ENCODE measurements around the gene NLK. TPM values are rescaled to one million over a fixed set of nuclear protein-coding genes. Genes with fewer than 3 reads are reported as not detected.

The NLK gene
- total RNA-seq, 1 experiment from 2014 or later = 40.3 TPM

DNA sequence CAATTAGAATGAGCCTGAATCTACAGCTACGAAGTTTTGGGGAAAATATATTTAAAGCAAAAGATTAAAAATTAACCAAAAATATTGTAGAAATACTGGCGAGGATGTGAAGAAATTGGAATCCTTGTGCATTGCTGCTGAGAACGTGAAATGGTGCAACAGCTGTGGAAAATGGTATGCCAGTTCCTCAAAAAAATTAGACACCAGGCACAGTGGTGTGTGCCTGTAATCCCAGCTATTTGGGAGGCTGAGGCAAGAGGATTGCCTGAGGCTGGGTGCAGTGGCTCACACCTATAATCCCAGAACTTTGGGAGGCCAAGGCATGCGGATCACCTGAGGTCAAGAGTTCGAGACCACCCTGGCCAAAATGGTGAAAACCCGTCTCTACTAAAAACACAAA is 156.6 kb downstream of the NLK start:
- DNase-seq (ENCODE audit: low spot score) (no peak), ATAC-seq (no peak)
- Mint-ChIP-seq H3K4me3 (no peak overlapping the region), H3K27me3 (ENCODE audit: low read depth) (no peaks in the 10 kb centered on the region), H3K9me3 (no peaks in the 10 kb centered on the region), H3K4me1 (peaks cover 15% of the 10 kb centered on the region), H3K36me3 (peaks cover 3% of the 10 kb centered on the region), H3K27ac (no peak overlapping the region)
- ChIA-PET POLR2A (no interaction called here), CTCF (interaction anchor here (1.0 kb wide), 1 partner anchor 319 kb away, joined by 3 read pairs; no protein-coding TSS in a partner anchor)
- TF ChIP-seq GTF2I (CRISPR knock-in tag; conservative IDR thresholded peaks at IDR 0.05) (no peak), TEAD4 (CRISPR knock-in tag; IDR thresholded peaks at IDR 0.05) (no peak), RELA (CRISPR knock-in tag; IDR thresholded peaks at IDR 0.05; ENCODE audit: borderline replicate concordance) (no peak), GRHL2 (CRISPR knock-in tag; IDR thresholded peaks at IDR 0.05; ENCODE audit: insufficient replicate concordance, severe bottlenecking) (no peak), FOXJ3 (CRISPR knock-in tag; IDR thresholded peaks at IDR 0.05; ENCODE audit: borderline replicate concordance) (no peak), ZNF232 (CRISPR knock-in tag; IDR thresholded peaks at IDR 0.05) (no peak), NR3C1 (CRISPR knock-in tag; conservative IDR thresholded peaks at IDR 0.05; ENCODE audit: low read depth) (no peak), JUN (CRISPR knock-in tag; IDR thresholded peaks at IDR 0.05) (no peak), ELF4 (CRISPR knock-in tag; IDR thresholded peaks at IDR 0.05; ENCODE audit: low read depth) (no peak), ZNF281 (CRISPR knock-in tag; IDR thresholded peaks at IDR 0.05) (no peak), ZNF396 (CRISPR knock-in tag; IDR thresholded peaks at IDR 0.05; ENCODE audit: borderline replicate concordance) (no peak)
- TF ChIP-seq, protein P1, sequence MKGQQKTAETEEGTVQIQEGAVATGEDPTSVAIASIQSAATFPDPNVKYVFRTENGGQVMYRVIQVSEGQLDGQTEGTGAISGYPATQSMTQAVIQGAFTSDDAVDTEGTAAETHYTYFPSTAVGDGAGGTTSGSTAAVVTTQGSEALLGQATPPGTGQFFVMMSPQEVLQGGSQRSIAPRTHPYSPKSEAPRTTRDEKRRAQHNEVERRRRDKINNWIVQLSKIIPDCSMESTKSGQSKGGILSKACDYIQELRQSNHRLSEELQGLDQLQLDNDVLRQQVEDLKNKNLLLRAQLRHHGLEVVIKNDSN (CRISPR knock-in tag; IDR thresholded peaks at IDR 0.05) = no peak
- TF ChIP-seq, protein P2, sequence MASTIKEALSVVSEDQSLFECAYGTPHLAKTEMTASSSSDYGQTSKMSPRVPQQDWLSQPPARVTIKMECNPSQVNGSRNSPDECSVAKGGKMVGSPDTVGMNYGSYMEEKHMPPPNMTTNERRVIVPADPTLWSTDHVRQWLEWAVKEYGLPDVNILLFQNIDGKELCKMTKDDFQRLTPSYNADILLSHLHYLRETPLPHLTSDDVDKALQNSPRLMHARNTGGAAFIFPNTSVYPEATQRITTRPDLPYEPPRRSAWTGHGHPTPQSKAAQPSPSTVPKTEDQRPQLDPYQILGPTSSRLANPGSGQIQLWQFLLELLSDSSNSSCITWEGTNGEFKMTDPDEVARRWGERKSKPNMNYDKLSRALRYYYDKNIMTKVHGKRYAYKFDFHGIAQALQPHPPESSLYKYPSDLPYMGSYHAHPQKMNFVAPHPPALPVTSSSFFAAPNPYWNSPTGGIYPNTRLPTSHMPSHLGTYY (CRISPR knock-in tag; IDR thresholded peaks at IDR 0.05) = no peak

DNA sequence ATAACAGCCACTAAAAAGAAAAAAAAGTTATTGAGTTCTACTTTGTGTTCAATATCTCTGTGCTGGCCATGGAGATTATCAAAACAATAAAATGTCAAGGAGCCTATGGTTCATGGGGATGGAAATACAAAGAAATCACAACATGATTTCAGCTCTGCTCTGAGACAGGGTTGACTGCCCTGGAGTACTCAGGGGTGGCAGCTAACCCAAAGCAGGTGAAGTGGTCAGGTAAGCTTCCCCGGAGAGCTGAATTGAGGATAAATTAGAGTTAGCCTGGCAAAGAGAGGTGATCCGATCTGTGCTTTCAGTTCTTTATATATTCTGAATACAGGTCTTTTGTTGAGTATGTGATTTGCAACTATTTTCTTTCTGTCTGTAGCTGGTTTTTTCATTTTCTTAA is 157.3 kb downstream of the NLK start:
- Mint-ChIP-seq H3K36me3 (no peaks in the 10 kb centered on the region; the same call in 1 of the 2 replicates), H3K4me1 (peaks cover 11% of the 10 kb centered on the region), H3K27ac (peak overlapping the region; percentile 60; the same call in 1 of the 2 replicates), H3K4me3 (no peak overlapping the region), H3K9me3 (no peaks in the 10 kb centered on the region), H3K27me3 (ENCODE audit: low read depth) (no peaks in the 10 kb centered on the region)
- ChIA-PET POLR2A (no interaction called here), CTCF (interaction anchor here (0.6 to 1.7 kb wide), 3 partner anchors 52 to 319 kb away, joined by 3 read pairs; no protein-coding TSS in a partner anchor)
- no peak for ATAC-seq
- no peak for DNase-seq (ENCODE audit: low spot score)
- TF ChIP-seq AR (CRISPR knock-in tag; IDR thresholded peaks at IDR 0.05) (no peak), SOX15 (CRISPR knock-in tag; IDR thresholded peaks at IDR 0.05) (no peak), MXD4 (CRISPR knock-in tag; IDR thresholded peaks at IDR 0.05; ENCODE audit: borderline replicate concordance) (no peak), CBFB (CRISPR knock-in tag; IDR thresholded peaks at IDR 0.05; ENCODE audit: low read depth) (no peak), SMAD3 (CRISPR knock-in tag; IDR thresholded peaks at IDR 0.05; ENCODE audit: borderline replicate concordance) (no peak), CREB1 (CRISPR knock-in tag; IDR thresholded peaks at IDR 0.05) (no peak), IRF2 (CRISPR knock-in tag; IDR thresholded peaks at IDR 0.05; ENCODE audit: borderline replicate concordance, low read depth) (no peak)
